Measurements from ENCODE around the gene CCDC63. TPM values are rescaled to one million over a fixed set of nuclear protein-coding genes. Genes with fewer than 3 reads are reported as not detected.

Gene CCDC63
- total RNA-seq: not detected

DNA sequence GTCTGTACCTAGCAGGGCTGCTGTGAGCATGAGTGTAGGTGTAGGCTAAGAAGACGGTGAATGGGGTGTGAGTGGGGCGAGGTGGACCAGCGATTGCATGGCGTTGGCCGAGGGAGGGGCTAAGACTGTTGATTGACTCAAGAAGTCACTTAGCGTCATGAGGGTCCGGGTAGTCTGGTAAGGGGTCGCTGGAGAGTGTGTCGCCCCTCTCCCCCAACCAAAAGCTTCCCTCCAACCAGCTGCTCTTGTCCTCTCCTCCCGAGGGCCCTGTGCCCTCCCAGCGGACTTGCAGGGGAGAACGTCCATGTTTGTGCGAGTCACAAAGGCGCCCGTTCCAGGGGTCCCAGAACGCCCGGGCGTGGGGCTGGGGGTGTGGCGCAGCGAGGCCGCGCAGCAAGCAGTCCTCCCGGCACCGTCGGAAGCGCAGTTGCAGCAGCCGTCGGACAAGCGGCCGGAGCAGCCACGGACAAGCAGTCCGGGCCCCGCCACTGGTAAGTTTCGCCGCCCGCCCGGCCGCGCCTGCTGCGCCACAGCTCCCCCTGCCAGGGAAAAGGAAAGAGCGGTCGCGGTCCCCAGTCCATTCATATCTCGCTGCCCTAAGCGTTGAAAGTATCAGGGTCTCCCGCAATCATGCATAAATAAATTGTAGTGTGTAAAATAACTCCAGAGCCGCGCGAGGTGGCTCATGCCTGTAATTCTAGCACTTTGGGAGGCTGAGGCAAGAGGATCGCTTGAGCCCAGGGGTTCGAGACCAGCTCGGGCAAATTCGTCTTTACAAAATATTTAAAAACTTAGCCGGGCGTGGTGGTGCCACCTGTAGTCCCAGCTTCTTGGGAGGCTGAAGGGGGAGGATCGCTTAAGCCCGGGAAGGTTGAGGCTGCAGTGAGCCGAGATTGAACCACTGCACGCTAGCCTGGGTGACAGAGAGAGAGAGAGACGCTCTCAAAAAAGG lies at the start of gene CCDC63:
Gene CCDC63 (plus strand): TSS at position 373 of the 952 bp plus-strand sequence. CDS start 5,968 bp downstream, outside the sequence.
- Histone ChIP-seq H3K27ac (no peak within 1 kb of the TSS), H3K4me3 (peak within 1 kb of the TSS; percentile 68)
- no peak for DNase-seq (ENCODE audit: low spot score)

DNA sequence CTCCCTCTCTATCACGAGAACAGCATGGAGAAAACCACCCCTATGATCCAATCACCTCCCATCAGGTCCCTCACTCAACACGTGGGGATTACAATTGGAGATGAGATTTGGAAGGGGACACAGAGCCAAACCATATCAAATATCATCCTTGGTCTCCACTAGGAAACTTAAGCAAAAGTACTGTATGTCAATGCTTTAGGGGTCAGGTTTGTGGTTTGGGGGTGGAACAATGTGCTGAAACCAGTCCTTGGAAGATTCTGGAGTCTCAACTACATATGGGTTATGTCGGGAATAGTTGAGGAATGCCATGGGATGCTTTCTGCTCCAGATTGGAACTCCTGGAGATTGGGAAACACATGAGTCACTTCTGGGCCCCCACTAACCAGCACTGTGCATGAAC lies 48.3 kb upstream of the CCDC63 start:
- Histone ChIP-seq H3K27ac (no peak overlapping the region), H3K4me1 (ENCODE audit: control insufficient read depth in 1 of 2, low read depth in 2 of 2) (no peaks in the 10 kb centered on the region), H3K27me3 (replicated peaks; ENCODE audit: insufficient read depth) (no peaks in the 10 kb centered on the region), H3K36me3 (no peaks in the 10 kb centered on the region), H3K9me3 (no peaks in the 10 kb centered on the region), H3K4me3 (no peak overlapping the region)
- DNase-seq (ENCODE audit: low spot score) (no peak), ATAC-seq (ENCODE audit: insufficient number of reproducible peaks, low FRiP score, low read depth) (no peak)
- TF ChIP-seq, protein P1, sequence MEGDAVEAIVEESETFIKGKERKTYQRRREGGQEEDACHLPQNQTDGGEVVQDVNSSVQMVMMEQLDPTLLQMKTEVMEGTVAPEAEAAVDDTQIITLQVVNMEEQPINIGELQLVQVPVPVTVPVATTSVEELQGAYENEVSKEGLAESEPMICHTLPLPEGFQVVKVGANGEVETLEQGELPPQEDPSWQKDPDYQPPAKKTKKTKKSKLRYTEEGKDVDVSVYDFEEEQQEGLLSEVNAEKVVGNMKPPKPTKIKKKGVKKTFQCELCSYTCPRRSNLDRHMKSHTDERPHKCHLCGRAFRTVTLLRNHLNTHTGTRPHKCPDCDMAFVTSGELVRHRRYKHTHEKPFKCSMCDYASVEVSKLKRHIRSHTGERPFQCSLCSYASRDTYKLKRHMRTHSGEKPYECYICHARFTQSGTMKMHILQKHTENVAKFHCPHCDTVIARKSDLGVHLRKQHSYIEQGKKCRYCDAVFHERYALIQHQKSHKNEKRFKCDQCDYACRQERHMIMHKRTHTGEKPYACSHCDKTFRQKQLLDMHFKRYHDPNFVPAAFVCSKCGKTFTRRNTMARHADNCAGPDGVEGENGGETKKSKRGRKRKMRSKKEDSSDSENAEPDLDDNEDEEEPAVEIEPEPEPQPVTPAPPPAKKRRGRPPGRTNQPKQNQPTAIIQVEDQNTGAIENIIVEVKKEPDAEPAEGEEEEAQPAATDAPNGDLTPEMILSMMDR (IDR thresholded peaks at IDR 0.05): no peak

More for the DNA sequence above, at the start of gene CCDC63:
- Histone ChIP-seq H3K9me3 (no peaks in the 10 kb centered on the region), H3K36me3 (no peaks in the 10 kb centered on the region), H3K4me1 (ENCODE audit: control insufficient read depth in 1 of 2, low read depth in 2 of 2) (peaks cover 15 to 20% of the 10 kb centered on the region in 2 donors), H3K27me3 (replicated peaks; ENCODE audit: insufficient read depth) (no peaks in the 10 kb centered on the region)
- ATAC-seq (ENCODE audit: insufficient number of reproducible peaks, low FRiP score, low read depth): no peak
- TF ChIP-seq, protein P1 (IDR thresholded peaks at IDR 0.05): peak; percentile 51

DNA sequence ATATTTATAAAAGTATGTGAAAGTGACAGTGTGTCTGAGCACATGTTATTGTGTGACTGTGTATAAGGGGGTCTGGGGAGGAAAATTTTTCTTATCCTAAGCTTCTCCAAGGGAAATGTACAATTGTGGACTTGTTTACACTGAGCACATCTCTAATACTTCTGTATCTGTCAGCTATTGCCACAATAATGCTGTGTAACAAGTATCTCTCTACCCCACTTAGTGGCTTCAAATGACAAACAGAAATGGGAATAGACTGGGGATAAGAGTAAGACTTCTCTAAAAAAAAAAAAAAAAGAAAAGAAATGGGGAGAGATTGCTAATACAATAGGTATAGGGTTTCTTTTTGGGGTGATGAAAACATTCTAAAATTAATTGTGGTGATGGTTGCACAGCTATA lies 44.3 kb upstream of the CCDC63 start:
- Histone ChIP-seq H3K4me3 (no peak overlapping the region), H3K9me3 (peaks cover 4% of the 10 kb centered on the region), H3K27ac (no peak overlapping the region), H3K36me3 (no peaks in the 10 kb centered on the region), H3K4me1 (ENCODE audit: control insufficient read depth in 1 of 2, low read depth in 2 of 2) (no peaks in the 10 kb centered on the region), H3K27me3 (replicated peaks; ENCODE audit: insufficient read depth) (no peaks in the 10 kb centered on the region)
- TF ChIP-seq, protein P1 (IDR thresholded peaks at IDR 0.05): no peak
- no peak for DNase-seq (ENCODE audit: low spot score)
- ATAC-seq (ENCODE audit: insufficient number of reproducible peaks, low FRiP score, low read depth): no peak

DNA sequence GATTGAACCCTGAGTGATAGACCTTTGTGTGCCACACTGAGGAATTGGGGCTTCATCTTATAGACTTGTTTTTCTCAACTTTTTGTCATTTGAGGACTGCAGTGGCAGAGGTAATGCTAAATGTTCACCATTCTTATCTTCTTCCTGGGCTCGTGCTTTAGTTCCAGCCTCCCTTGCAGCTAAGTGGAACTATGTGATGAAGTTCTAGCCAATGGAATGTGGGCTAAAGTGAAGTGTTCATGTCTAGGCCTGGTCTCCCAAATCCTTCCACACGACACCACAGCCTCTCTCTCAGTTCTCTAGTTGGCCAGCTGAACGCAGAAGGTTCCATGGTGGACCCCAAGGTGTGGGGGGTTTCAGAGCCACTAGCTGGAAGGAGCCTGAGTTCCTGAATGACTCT lies 42.4 kb upstream of the CCDC63 start:
- H3K9me3 ChIP-seq: peaks cover 4% of the 10 kb centered on the region
- ATAC-seq (ENCODE audit: insufficient number of reproducible peaks, low FRiP score, low read depth) (no peak), DNase-seq (ENCODE audit: low spot score) (no peak)
- H3K4me1 ChIP-seq (ENCODE audit: control insufficient read depth in 1 of 2, low read depth in 2 of 2): no peaks in the 10 kb centered on the region
- no peaks in the 10 kb centered on the region for H3K36me3 ChIP-seq
- no peak overlapping the region for H3K4me3 ChIP-seq
- TF ChIP-seq, protein P1 (IDR thresholded peaks at IDR 0.05): no peak
- no peak overlapping the region for H3K27ac ChIP-seq
- H3K27me3 ChIP-seq (replicated peaks; ENCODE audit: insufficient read depth): no peaks in the 10 kb centered on the region

DNA sequence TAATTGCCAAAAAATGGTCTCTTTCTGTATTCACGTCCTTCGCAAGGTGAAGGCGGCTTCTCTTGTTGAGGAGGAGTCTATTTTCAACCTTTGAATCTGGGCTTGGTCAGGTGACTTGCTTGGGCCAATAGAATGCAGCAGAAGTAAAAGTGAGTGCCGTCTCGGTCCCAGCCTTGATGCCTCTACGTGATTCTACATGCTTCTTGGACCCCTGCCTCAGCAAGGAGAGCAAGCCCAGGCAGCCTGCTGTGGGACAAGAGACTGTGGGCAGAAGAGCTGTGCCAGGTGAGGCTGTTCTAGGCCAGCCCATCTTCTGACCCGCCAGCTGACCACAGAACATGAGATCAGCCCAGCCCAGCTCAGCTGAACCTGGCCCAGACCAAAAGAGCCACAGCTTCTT lies 39.1 kb upstream of the CCDC63 start:
- no peak overlapping the region for H3K27ac ChIP-seq
- H3K4me1 ChIP-seq (ENCODE audit: control insufficient read depth in 1 of 2, low read depth in 2 of 2): no peaks in the 10 kb centered on the region
- TF ChIP-seq, protein P1 (IDR thresholded peaks at IDR 0.05): no peak

More for the DNA sequence above, 39.1 kb upstream of the CCDC63 start:
- H3K9me3 ChIP-seq: peaks cover 4% of the 10 kb centered on the region
- no peak for ATAC-seq (ENCODE audit: insufficient number of reproducible peaks, low FRiP score, low read depth)
- no peak for DNase-seq (ENCODE audit: low spot score)
- no peaks in the 10 kb centered on the region for H3K27me3 ChIP-seq (replicated peaks; ENCODE audit: insufficient read depth)
- H3K36me3 ChIP-seq: no peaks in the 10 kb centered on the region
- H3K4me3 ChIP-seq: no peak overlapping the region

Data from thoracic aorta (tissue), 2 donors.